Omental fat pad (tissue), 4 donors: ENCODE measurements around the gene MUC20. TPM values are rescaled to one million over a fixed set of nuclear protein-coding genes. Genes with fewer than 3 reads are reported as not detected.
"Not testable (repeated sequence)": the region's sequence is repeated elsewhere in the genome, so short reads cannot be mapped to it uniquely, and the experiment has no call there.

Source experiments
- ATAC-seq: fragments of 150-250 bp; one replicate; pipeline ENCODE4 v1.9.1; 2016; ENCODE audit warnings: mild to moderate bottlenecking, moderate library complexity; ENCODE audit not compliant: low FRiP score
- DNase-seq: peaks from one replicate; pipeline ENCODE4 v3.0.0-alpha.2; 2019; ENCODE audit warnings: low spot score
- CTCF ChIP-seq, 3 donors: fragments of 450-650 bp; IDR thresholded peaks; one replicate each; pipeline ENCODE4 v1.5.1; 2016 to 2017; ENCODE audit warnings: antibody characterized with exemption in 3 of 3, mild to moderate bottlenecking in 3 of 3, moderate library complexity in 2 of 3
- total RNA-seq, 4 donors: library from RNA; depleted of rRNA; stranded (reverse); fragments of >200 nt; gene quantifications; one replicate each; pipeline ENCODE4 v1.1.0, GENCODE V29; 2016

Gene MUC20
- total RNA-seq, 4 donors from 2014 or later: 1.3 to 8.7 (median 6.2) TPM

GRCh38 chr3:195727606-195728195 lies 6.9 kb downstream of the MUC20 start:
- no peak for ATAC-seq
- TF ChIP-seq CTCF (IDR thresholded peaks at IDR 0.05): no peak
- no peak for DNase-seq

- not testable (repeated sequence) for ATAC-seq, DNase-seq
Observed at GRCh38 chr3:195728789-195729188, 8.0 kb downstream of the MUC20 start.

- no peak for TF ChIP-seq CTCF (IDR thresholded peaks at IDR 0.05)
- DNase-seq (no peak), ATAC-seq (no peak)
Observed at GRCh38 chr3:195729476-195730251, 8.9 kb downstream of the MUC20 start.

- ATAC-seq (no peak), DNase-seq (no peak)
- TF ChIP-seq CTCF (IDR thresholded peaks at IDR 0.05): no peak
Observed at GRCh38 chr3:195731356-195731905, 10.7 kb downstream of the MUC20 start.

GRCh38 chr3:195732940-195733339 lies 12.2 kb downstream of the MUC20 start:
- no peak for TF ChIP-seq CTCF (IDR thresholded peaks at IDR 0.05)
- ATAC-seq (no peak), DNase-seq (no peak)

GRCh38 chr3:195735036-195735695 lies 14.4 kb downstream of the MUC20 start:
- no peak for TF ChIP-seq CTCF (IDR thresholded peaks at IDR 0.05)
- no peak for ATAC-seq
- no peak for DNase-seq

- TF ChIP-seq CTCF (IDR thresholded peaks at IDR 0.05): no peak
- DNase-seq (no peak), ATAC-seq (no peak)
Observed at GRCh38 chr3:195736866-195737490, 16.2 kb downstream of the MUC20 start.

GRCh38 chr3:195737782-195738181 lies 17.0 kb downstream of the MUC20 start:
- not testable (repeated sequence) for ATAC-seq, DNase-seq
